GM23338 (cell line): Measurements from ENCODE around the gene DGKG.

ENCODE experiments used
- CREB1 ChIP-seq: fragments of 250-450 bp; sonication (Bioruptor Pico); IDR thresholded peaks from 2 replicates; pipeline ENCODE4 v1.5.0; 2020; ENCODE audit warnings: low read depth, mild to moderate bottlenecking, moderate library complexity
- CTCF ChIP-seq, 2 experiments: fragments of 200-600 bp in 1 of 2; sonication (generic) in 1 of 2; conservative IDR thresholded peaks; 2 replicates each; pipeline versions ENCODE4 v1.5.1 to v1.6.1; 2016 to 2017; ENCODE audit warnings: antibody characterized with exemption in 2 of 2, low read depth in 2 of 2, mild to moderate bottlenecking in 2 of 2, moderate library complexity in 1 of 2
- EZH2 ChIP-seq: fragments of 200-600 bp; sonication (generic); IDR thresholded peaks from one replicate; pipeline ENCODE4 v1.8.0; 2017; ENCODE audit warnings: antibody characterized with exemption, mild to moderate bottlenecking, low read depth; ENCODE audit not compliant: unreplicated experiment
- EZH2phosphoT487 ChIP-seq: fragments of 200-600 bp; sonication (generic); IDR thresholded peaks from one replicate; pipeline ENCODE4 v1.8.1; 2018; ENCODE audit warnings: antibody characterized with exemption; ENCODE audit not compliant: unreplicated experiment
- JUNB ChIP-seq: IDR thresholded peaks from one replicate; pipeline ENCODE4 v1.6.1; 2016; ENCODE audit warnings: antibody characterized with exemption; ENCODE audit not compliant: unreplicated experiment
- POLR2AphosphoS5 ChIP-seq: IDR thresholded peaks from 2 replicates; pipeline ENCODE4 v1.6.1; 2016; ENCODE audit warnings: antibody characterized with exemption, low read depth
- ZNF114 ChIP-seq: fragments of 250-450 bp; sonication (Bioruptor Pico); IDR thresholded peaks from 2 replicates; pipeline ENCODE4 v1.5.0; 2020; ENCODE audit warnings: mild to moderate bottlenecking, moderate library complexity
- TF ChIP-seq, protein P1 (sequence below): IDR thresholded peaks from one replicate; pipeline ENCODE4 v1.6.1; 2018; ENCODE audit warnings: antibody characterized with exemption; ENCODE audit not compliant: unreplicated experiment

- no peak for TF ChIP-seq CTCF (conservative IDR thresholded peaks at IDR 0.05; ENCODE audit: low read depth in 2 of 2)
- TF ChIP-seq, protein P1, sequence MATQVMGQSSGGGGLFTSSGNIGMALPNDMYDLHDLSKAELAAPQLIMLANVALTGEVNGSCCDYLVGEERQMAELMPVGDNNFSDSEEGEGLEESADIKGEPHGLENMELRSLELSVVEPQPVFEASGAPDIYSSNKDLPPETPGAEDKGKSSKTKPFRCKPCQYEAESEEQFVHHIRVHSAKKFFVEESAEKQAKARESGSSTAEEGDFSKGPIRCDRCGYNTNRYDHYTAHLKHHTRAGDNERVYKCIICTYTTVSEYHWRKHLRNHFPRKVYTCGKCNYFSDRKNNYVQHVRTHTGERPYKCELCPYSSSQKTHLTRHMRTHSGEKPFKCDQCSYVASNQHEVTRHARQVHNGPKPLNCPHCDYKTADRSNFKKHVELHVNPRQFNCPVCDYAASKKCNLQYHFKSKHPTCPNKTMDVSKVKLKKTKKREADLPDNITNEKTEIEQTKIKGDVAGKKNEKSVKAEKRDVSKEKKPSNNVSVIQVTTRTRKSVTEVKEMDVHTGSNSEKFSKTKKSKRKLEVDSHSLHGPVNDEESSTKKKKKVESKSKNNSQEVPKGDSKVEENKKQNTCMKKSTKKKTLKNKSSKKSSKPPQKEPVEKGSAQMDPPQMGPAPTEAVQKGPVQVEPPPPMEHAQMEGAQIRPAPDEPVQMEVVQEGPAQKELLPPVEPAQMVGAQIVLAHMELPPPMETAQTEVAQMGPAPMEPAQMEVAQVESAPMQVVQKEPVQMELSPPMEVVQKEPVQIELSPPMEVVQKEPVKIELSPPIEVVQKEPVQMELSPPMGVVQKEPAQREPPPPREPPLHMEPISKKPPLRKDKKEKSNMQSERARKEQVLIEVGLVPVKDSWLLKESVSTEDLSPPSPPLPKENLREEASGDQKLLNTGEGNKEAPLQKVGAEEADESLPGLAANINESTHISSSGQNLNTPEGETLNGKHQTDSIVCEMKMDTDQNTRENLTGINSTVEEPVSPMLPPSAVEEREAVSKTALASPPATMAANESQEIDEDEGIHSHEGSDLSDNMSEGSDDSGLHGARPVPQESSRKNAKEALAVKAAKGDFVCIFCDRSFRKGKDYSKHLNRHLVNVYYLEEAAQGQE: no peak
- no peak for TF ChIP-seq CREB1 (CRISPR knock-in tag)
- no peak for TF ChIP-seq POLR2AphosphoS5
- TF ChIP-seq EZH2: no peak
- no peak for TF ChIP-seq EZH2phosphoT487
- TF ChIP-seq JUNB: no peak
- TF ChIP-seq ZNF114: no peak
Measured at GRCh38 chr3:186097317-186097662, 264.7 kb downstream of the DGKG start.
